M059J (cell line): Measurements from ENCODE around the gene ZSWIM6. TPM values are rescaled to one million over a fixed set of nuclear protein-coding genes. Genes with fewer than 3 reads are reported as not detected.

Experiments
- DNase-seq: peaks from one replicate; pipeline ENCODE4 v3.0.0-alpha.2; 2012; ENCODE audit warnings: low read depth
- total RNA-seq: library from RNA; depleted of rRNA; stranded (reverse); fragments of >200 nt; shearing (Covaris generic); gene quantifications from 2 replicates; pipeline ENCODE4 v1.2.3, GENCODE V29; 2014

ZSWIM6 gene
- total RNA-seq, 1 experiment from 2014 or later: 10.9 TPM

- no peak for DNase-seq
Measured at GRCh38 chr5:61307191-61307590, 24.9 kb upstream of the ZSWIM6 start.

GRCh38 chr5:61307611-61308010 is 24.4 kb upstream of the ZSWIM6 start:
- peak; percentile 64 for DNase-seq

- peak; percentile 55 for DNase-seq
Measured at GRCh38 chr5:61308712-61309111, 23.3 kb upstream of the ZSWIM6 start.

- no peak for DNase-seq
Measured at GRCh38 chr5:61309115-61309514, 22.9 kb upstream of the ZSWIM6 start.

GRCh38 chr5:61311056-61311610 is 20.9 kb upstream of the ZSWIM6 start:
- peak; percentile 61 for DNase-seq

- peak; percentile 98 for DNase-seq
Measured at GRCh38 chr5:61311836-61312808, 19.9 kb upstream of the ZSWIM6 start.

- peak; percentile 92 for DNase-seq
Measured at GRCh38 chr5:61313960-61314681, 17.9 kb upstream of the ZSWIM6 start.

GRCh38 chr5:61318376-61318775 is 13.7 kb upstream of the ZSWIM6 start:
- DNase-seq: no peak

GRCh38 chr5:61319388-61320146 is 12.5 kb upstream of the ZSWIM6 start:
- no peak for DNase-seq

GRCh38 chr5:61320860-61321259 is 11.2 kb upstream of the ZSWIM6 start:
- no peak for DNase-seq

- no peak for DNase-seq
Measured at GRCh38 chr5:61321669-61322068, 10.4 kb upstream of the ZSWIM6 start.

GRCh38 chr5:61322738-61323725 is 9.0 kb upstream of the ZSWIM6 start:
- peak; percentile 63 for DNase-seq

- DNase-seq: peak; percentile 89
Measured at GRCh38 chr5:61327760-61328753, 4.0 kb upstream of the ZSWIM6 start.

- DNase-seq: no peak
Measured at GRCh38 chr5:61328791-61329549, 3.1 kb upstream of the ZSWIM6 start.

GRCh38 chr5:61329550-61330128 is 2.4 kb upstream of the ZSWIM6 start:
- peak; percentile 73 for DNase-seq

GRCh38 chr5:61330341-61330844 is 1.7 kb upstream of the ZSWIM6 start:
- DNase-seq: peak; percentile 80

GRCh38 chr5:61330845-61331406 is 1.1 kb upstream of the ZSWIM6 start:
- DNase-seq: peak; percentile 82
